ENCODE data around the gene NUDT5. TPM values are rescaled to one million over a fixed set of nuclear protein-coding genes. Genes with fewer than 3 reads are reported as not detected.
A peak's percentile ranks its signal among the peaks of the same experiment; 100 is the strongest.

NUDT5 gene
- total RNA-seq, 1 experiment from 2014 or later = 117 TPM

GRCh38 chr10:12186323-12186722 is 9.4 kb downstream of the NUDT5 start:
- H3K9ac ChIP-seq (ENCODE audit: extremely low read depth, insufficient read length, low read length) = no peak overlapping the region
- no peak overlapping the region for H3K18ac ChIP-seq (ENCODE audit: insufficient read length, low read depth, low read length)
- no peak overlapping the region for H2AK5ac ChIP-seq (ENCODE audit: insufficient read length, low read length)
- H3K23me2 ChIP-seq (ENCODE audit: insufficient read length, low read depth, low read length, poor library complexity, severe bottlenecking) = no peaks in the 10 kb centered on the region
- H3K9me3 ChIP-seq (ENCODE audit: control insufficient read depth, low read depth, low read length) = no peaks in the 10 kb centered on the region
- no peaks in the 10 kb centered on the region for H4K20me1 ChIP-seq (ENCODE audit: control insufficient read depth, insufficient read depth, insufficient read length)
- no peak overlapping the region for H2BK5ac ChIP-seq (ENCODE audit: insufficient read length, low read length)
- H3K56ac ChIP-seq (ENCODE audit: insufficient read length, low read depth, low read length) = no peak overlapping the region
- no peak overlapping the region for H2BK15ac ChIP-seq (ENCODE audit: low read depth, low read length)
- no peak overlapping the region for H3K4ac ChIP-seq (ENCODE audit: low read depth, low read length)
- H2BK12ac ChIP-seq (ENCODE audit: insufficient read length, low read depth, low read length) = no peak overlapping the region
- H3K4me3 Mint-ChIP-seq = no peak overlapping the region
- no peaks in the 10 kb centered on the region for H3K27me3 ChIP-seq (ENCODE audit: insufficient read depth, low read length)
- H4K91ac ChIP-seq (ENCODE audit: insufficient read length, low read depth, low read length) = no peak overlapping the region
- no peak overlapping the region for H3K4me2 ChIP-seq (ENCODE audit: insufficient read depth, insufficient read length, low read length)
- peaks cover 16% of the 10 kb centered on the region for H3K79me1 ChIP-seq (ENCODE audit: insufficient read depth, low read depth, low read length, poor library complexity, severe bottlenecking)
- no peaks in the 10 kb centered on the region for H3K27me3 Mint-ChIP-seq (ENCODE audit: low read depth)
- H3T11ph ChIP-seq (ENCODE audit: low read length) = no peak overlapping the region
- H4K8ac ChIP-seq (replicated peaks; ENCODE audit: insufficient read length, low read depth, low read length) = no peak overlapping the region
- H3K4me1 ChIP-seq (ENCODE audit: insufficient read depth, low read length) = peaks cover 2% of the 10 kb centered on the region; the same call in 1 of the 2 replicates
- peaks cover 3% of the 10 kb centered on the region; the same call in 1 of the 2 replicates for H3K79me2 ChIP-seq (ENCODE audit: insufficient read depth, low read length)
- no peaks in the 10 kb centered on the region for H3K9me3 Mint-ChIP-seq
- no peak for TF ChIP-seq CTCF (conservative IDR thresholded peaks at IDR 0.05)
- WGBS (ENCODE audit: extremely low coverage, insufficient read length, low lambda C conversion rate) = no CpG with 5 or more reads among the region's 8 CpGs
- H2BK20ac ChIP-seq (ENCODE audit: low read depth, low read length, poor library complexity, severe bottlenecking) = no peak overlapping the region
- H3K14ac ChIP-seq (ENCODE audit: insufficient read depth, low read length) = no peak overlapping the region
- H3K27ac Mint-ChIP-seq = peak overlapping the region in 1 of 3 experiments; percentile 17; a peak in 1 of 7 replicates
- no peak overlapping the region for H2AFZ ChIP-seq (ENCODE audit: low read length)
- H3K23ac ChIP-seq (ENCODE audit: insufficient read length, low read depth, low read length) = no peak overlapping the region
- H2BK120ac ChIP-seq (ENCODE audit: low read depth, low read length, poor library complexity, severe bottlenecking) = no peak overlapping the region
- H3K27ac ChIP-seq (ENCODE audit: insufficient read length, low read depth, low read length) = no peak overlapping the region
- DNase-seq = no peak
- peaks cover 5 to 7% of the 10 kb centered on the region in 2 experiments; a peak in 3 of 4 replicates for H3K4me1 Mint-ChIP-seq
- H4K5ac ChIP-seq (ENCODE audit: insufficient read length, low read depth, low read length) = no peak overlapping the region
- H3K36me3 Mint-ChIP-seq (ENCODE audit: insufficient read depth in 1 of 3, low read depth in 3 of 3) = peaks cover 17 to 50% (median 29%) of the 10 kb centered on the region in 3 experiments; a peak in 6 of 7 replicates

All from H9 (cell line).